Calu3 (cell line): ENCODE data around the gene AMZ1. TPM values are rescaled to one million over a fixed set of nuclear protein-coding genes. Genes with fewer than 3 reads are reported as not detected.

ENCODE experiments used
- BruUV-seq: library from RNA; stranded (reverse); fragments of 400-500 nt; replicated peaks from 2 replicates; lab custom pipeline; 2021; lab: Mats Ljungman, UMichigan
- CTCF ChIA-PET: fragments of 300-600 bp; sonication (Branson Sonifier 250); formaldehyde crosslinking; loops from one replicate; lab custom pipeline; 2022; ENCODE audit warnings: antibody characterized with exemption; lab: Charles Lee
- DNase-seq: peaks from one replicate; pipeline ENCODE4 v3.0.0; 2022
- H3K27ac Mint-ChIP-seq: one replicate; pipeline ENCODE4 v1.8.0; 2022; ENCODE audit warnings: mixed read lengths; ENCODE audit not compliant: unreplicated experiment
- H3K27me3 Mint-ChIP-seq: one replicate; pipeline ENCODE4 v1.8.0; 2022; ENCODE audit warnings: mixed read lengths; ENCODE audit not compliant: unreplicated experiment
- H3K36me3 Mint-ChIP-seq: one replicate; pipeline ENCODE4 v1.8.0; 2022; ENCODE audit warnings: mild to moderate bottlenecking, moderate library complexity, mixed read lengths; ENCODE audit not compliant: insufficient read depth, unreplicated experiment
- H3K4me1 Mint-ChIP-seq: one replicate; pipeline ENCODE4 v1.8.0; 2022; ENCODE audit warnings: mild to moderate bottlenecking, low read depth, mixed read lengths; ENCODE audit not compliant: unreplicated experiment
- H3K4me3 Mint-ChIP-seq: one replicate; pipeline ENCODE4 v1.8.0; 2022; ENCODE audit warnings: mild to moderate bottlenecking, low read depth, moderate library complexity, mixed read lengths; ENCODE audit not compliant: unreplicated experiment
- H3K9me3 Mint-ChIP-seq: one replicate; pipeline ENCODE4 v1.8.0; 2022; ENCODE audit warnings: low read depth, mixed read lengths; ENCODE audit not compliant: unreplicated experiment
- intact Hi-C: fragments of 100-400 bp; cut with micrococcal nuclease; formaldehyde crosslinking; loops from one replicate; pipeline ENCODE4 v1.10.0; 2022; ENCODE audit not compliant: unreplicated experiment
- total RNA-seq: library from RNA; stranded (reverse); gene quantifications from 2 replicates; pipeline ENCODE4 v1.2.3, GENCODE V29; 2022
- TF ChIP-seq, protein P1 (sequence below): fragments of 200-600 bp; IDR thresholded peaks from one replicate; pipeline ENCODE4 v1.8.0; 2022; ENCODE audit warnings: antibody characterized with exemption; ENCODE audit not compliant: unreplicated experiment

The AMZ1 gene
- total RNA-seq, 1 experiment from 2014 or later, result 0.12 TPM

DNA sequence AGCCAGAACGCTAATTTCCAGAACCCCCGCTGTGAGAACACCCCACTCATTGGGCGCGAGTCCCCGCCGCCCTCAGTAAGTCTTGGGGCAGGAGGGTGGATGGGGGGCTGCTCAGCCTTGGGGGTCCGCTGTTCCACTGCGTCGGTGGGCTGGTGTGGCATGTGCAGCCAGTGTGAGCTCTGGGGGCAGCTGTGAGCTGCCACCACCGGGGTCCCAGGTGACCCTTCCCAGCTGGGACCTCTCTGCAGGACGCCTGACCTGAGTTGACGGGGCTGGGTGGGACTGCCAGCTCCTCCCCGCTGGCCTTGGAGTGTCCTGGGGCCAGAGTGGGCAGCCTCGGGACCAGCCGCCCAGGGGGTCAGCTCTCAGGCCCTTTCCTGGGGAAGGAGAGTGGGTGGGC, 29.1 kb upstream of the AMZ1 start:
- CTCF ChIA-PET, result interaction anchor here (0.6 to 1.1 kb wide), 2 partner anchors 202 to 208 kb away, joined by 4 to 7 read pairs; no protein-coding TSS in a partner anchor
- H3K27ac Mint-ChIP-seq, result peak overlapping the region; percentile 27

GRCh38 chr7:2659556-2660358, 28.2 kb upstream of the AMZ1 start:
- Mint-ChIP-seq H3K9me3 (no peaks in the 10 kb centered on the region), H3K4me1 (no peaks in the 10 kb centered on the region), H3K36me3 (peaks cover 50% of the 10 kb centered on the region), H3K27me3 (no peaks in the 10 kb centered on the region), H3K27ac (peak overlapping the region; percentile 27), H3K4me3 (no peak overlapping the region)
- BruUV-seq, result no TSS peak
- intact Hi-C loops, result no loop called here
- DNase-seq, result no peak
- TF ChIP-seq, protein P1, sequence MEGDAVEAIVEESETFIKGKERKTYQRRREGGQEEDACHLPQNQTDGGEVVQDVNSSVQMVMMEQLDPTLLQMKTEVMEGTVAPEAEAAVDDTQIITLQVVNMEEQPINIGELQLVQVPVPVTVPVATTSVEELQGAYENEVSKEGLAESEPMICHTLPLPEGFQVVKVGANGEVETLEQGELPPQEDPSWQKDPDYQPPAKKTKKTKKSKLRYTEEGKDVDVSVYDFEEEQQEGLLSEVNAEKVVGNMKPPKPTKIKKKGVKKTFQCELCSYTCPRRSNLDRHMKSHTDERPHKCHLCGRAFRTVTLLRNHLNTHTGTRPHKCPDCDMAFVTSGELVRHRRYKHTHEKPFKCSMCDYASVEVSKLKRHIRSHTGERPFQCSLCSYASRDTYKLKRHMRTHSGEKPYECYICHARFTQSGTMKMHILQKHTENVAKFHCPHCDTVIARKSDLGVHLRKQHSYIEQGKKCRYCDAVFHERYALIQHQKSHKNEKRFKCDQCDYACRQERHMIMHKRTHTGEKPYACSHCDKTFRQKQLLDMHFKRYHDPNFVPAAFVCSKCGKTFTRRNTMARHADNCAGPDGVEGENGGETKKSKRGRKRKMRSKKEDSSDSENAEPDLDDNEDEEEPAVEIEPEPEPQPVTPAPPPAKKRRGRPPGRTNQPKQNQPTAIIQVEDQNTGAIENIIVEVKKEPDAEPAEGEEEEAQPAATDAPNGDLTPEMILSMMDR, result no peak
- CTCF ChIA-PET, result interaction anchor here (0.6 to 1.1 kb wide), 3 partner anchors 11 to 208 kb away, joined by 4 to 7 read pairs (median 7); no protein-coding TSS in a partner anchor

More for the DNA sequence above, 29.1 kb upstream of the AMZ1 start:
- no peaks in the 10 kb centered on the region for H3K27me3 Mint-ChIP-seq
- no peak overlapping the region for H3K4me3 Mint-ChIP-seq
- no peak for DNase-seq
- TF ChIP-seq, protein P1, result no peak
- intact Hi-C loops, result no loop called here
- peaks cover 44% of the 10 kb centered on the region for H3K36me3 Mint-ChIP-seq
- BruUV-seq, result no TSS peak
- no peaks in the 10 kb centered on the region for H3K4me1 Mint-ChIP-seq
- H3K9me3 Mint-ChIP-seq, result no peaks in the 10 kb centered on the region

GRCh38 chr7:2660359-2661095, 27.5 kb upstream of the AMZ1 start:
- CTCF ChIA-PET, result interaction anchor here (0.6 to 0.7 kb wide), 3 partner anchors 12 to 1085 kb away, joined by 3 to 7 read pairs (median 4); no protein-coding TSS in a partner anchor

DNA sequence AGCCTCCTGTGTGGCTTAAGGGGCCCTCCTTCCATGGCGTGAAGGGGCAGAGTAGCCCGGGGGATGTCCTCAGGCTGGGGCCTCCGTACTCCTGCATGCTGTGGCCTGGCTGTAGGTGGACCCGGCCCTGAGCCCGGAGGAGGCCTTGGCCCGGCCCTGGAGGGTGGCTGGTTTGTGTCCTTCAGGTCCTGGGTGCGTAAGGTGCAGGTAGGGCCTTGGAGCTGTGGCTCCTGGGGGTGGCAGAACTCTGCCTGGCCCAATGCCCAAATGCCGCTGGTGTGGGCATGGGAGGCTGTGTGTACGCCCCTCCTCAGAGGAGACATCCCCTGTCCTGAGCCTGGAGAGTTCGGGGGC, 26.9 kb upstream of the AMZ1 start:
- intact Hi-C loops, result no loop called here
- Mint-ChIP-seq H3K27me3 (peaks cover 12% of the 10 kb centered on the region), H3K4me3 (no peak overlapping the region), H3K36me3 (peaks cover 56% of the 10 kb centered on the region), H3K9me3 (no peaks in the 10 kb centered on the region), H3K27ac (no peak overlapping the region), H3K4me1 (no peaks in the 10 kb centered on the region)
- no TSS peak for BruUV-seq
- CTCF ChIA-PET, result no interaction called here
- TF ChIP-seq, protein P1, result peak; percentile 9
- no peak for DNase-seq

More at GRCh38 chr7:2660359-2661095, 27.5 kb upstream of the AMZ1 start:
- TF ChIP-seq, protein P1, result peak; percentile 51
- no peaks in the 10 kb centered on the region for H3K9me3 Mint-ChIP-seq
- H3K27me3 Mint-ChIP-seq, result peaks cover 6% of the 10 kb centered on the region
- H3K4me1 Mint-ChIP-seq, result no peaks in the 10 kb centered on the region
- H3K27ac Mint-ChIP-seq, result no peak overlapping the region
- no TSS peak for BruUV-seq
- intact Hi-C loops, result no loop called here
- H3K36me3 Mint-ChIP-seq, result peaks cover 52% of the 10 kb centered on the region
- no peak for DNase-seq
- no peak overlapping the region for H3K4me3 Mint-ChIP-seq
